MM.1S (cell line): ENCODE measurements around the gene CREB5.

ENCODE experiments used
- EZH2 ChIP-seq: fragments of 300-600 bp; sonication (generic); optimal IDR thresholded peaks from 2 replicates; pipeline ENCODE3; 2017; ENCODE audit warnings: low read depth, mild to moderate bottlenecking, antibody characterized with exemption, low read length, mixed read lengths
- EZH2phosphoT487 ChIP-seq: fragments of 300-600 bp; sonication (generic); IDR thresholded peaks from 2 replicates; pipeline ENCODE4 v1.6.1; 2018; ENCODE audit warnings: antibody characterized with exemption, low read length
- TF ChIP-seq, protein P1 (sequence below): fragments of 300-600 bp; sonication (generic); IDR thresholded peaks from 2 replicates; pipeline ENCODE4 v1.5.1; 2016; ENCODE audit warnings: antibody characterized with exemption, low read length, mixed read lengths

DNA sequence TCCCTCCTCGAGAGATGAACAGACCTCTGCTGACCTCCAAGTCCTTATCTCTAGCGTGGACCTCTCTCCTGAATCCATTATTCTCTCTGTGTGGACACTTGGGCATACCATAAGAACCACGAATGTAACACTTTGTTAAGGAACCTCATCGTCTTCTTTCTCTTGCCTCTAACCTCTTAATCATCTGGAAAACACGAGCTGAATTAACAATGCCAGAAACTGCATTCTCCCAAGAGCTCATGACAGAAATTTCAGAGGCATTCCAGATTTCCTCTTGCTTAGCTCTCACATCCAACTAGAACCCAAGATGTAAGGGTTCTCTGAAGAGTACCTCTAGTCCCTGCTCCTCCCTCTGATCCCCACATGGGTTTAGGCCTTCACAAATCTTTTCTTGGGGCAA, 444.3 kb downstream of the CREB5 start:
- TF ChIP-seq, protein P1, sequence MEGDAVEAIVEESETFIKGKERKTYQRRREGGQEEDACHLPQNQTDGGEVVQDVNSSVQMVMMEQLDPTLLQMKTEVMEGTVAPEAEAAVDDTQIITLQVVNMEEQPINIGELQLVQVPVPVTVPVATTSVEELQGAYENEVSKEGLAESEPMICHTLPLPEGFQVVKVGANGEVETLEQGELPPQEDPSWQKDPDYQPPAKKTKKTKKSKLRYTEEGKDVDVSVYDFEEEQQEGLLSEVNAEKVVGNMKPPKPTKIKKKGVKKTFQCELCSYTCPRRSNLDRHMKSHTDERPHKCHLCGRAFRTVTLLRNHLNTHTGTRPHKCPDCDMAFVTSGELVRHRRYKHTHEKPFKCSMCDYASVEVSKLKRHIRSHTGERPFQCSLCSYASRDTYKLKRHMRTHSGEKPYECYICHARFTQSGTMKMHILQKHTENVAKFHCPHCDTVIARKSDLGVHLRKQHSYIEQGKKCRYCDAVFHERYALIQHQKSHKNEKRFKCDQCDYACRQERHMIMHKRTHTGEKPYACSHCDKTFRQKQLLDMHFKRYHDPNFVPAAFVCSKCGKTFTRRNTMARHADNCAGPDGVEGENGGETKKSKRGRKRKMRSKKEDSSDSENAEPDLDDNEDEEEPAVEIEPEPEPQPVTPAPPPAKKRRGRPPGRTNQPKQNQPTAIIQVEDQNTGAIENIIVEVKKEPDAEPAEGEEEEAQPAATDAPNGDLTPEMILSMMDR, result no peak
- no peak for TF ChIP-seq EZH2
- TF ChIP-seq EZH2phosphoT487, result no peak
